GM23248 (cell line): ENCODE data around the gene ATP2B2. TPM values are rescaled to one million over a fixed set of nuclear protein-coding genes. Genes with fewer than 3 reads are reported as not detected.

Experiments used
- DNase-seq: peaks from one replicate; pipeline ENCODE4 v3.0.0-alpha.2; 2015
- H2AFZ ChIP-seq: fragments of 200-600 bp; sonication (generic); 2 replicates; pipeline ENCODE4 v1.6.1; 2016; ENCODE audit warnings: antibody characterized with exemption
- H3F3A ChIP-seq: fragments of 200-600 bp; sonication (generic); 2 replicates; pipeline ENCODE4 v1.6.1; 2016; ENCODE audit warnings: mild to moderate bottlenecking, antibody characterized with exemption, mixed run types; ENCODE audit not compliant: insufficient read depth
- H3K27ac ChIP-seq: fragments of 200-600 bp; sonication (generic); 2 replicates; pipeline ENCODE4 v1.5.1; 2016; ENCODE audit warnings: mild to moderate bottlenecking
- H3K27me3 ChIP-seq: fragments of 200-600 bp; sonication (generic); replicated peaks from 2 replicates; pipeline ENCODE4 v1.6.1; 2016; ENCODE audit warnings: mild to moderate bottlenecking; ENCODE audit not compliant: insufficient read depth
- H3K36me3 ChIP-seq: fragments of 200-600 bp; sonication (generic); 2 replicates; pipeline ENCODE4 v1.6.1; 2016; ENCODE audit warnings: low read depth, mild to moderate bottlenecking
- H3K4me1 ChIP-seq: fragments of 200-600 bp; sonication (generic); 2 replicates; pipeline ENCODE4 v1.6.1; 2016; ENCODE audit warnings: mild to moderate bottlenecking; ENCODE audit not compliant: insufficient read depth
- H3K4me2 ChIP-seq: fragments of 200-600 bp; sonication (generic); one replicate; pipeline ENCODE4 v1.6.1; 2016; ENCODE audit warnings: mild to moderate bottlenecking; ENCODE audit not compliant: unreplicated experiment
- H3K4me3 ChIP-seq: fragments of 200-600 bp; sonication (generic); 2 replicates; pipeline ENCODE4 v1.5.1; 2016; ENCODE audit warnings: mild to moderate bottlenecking
- H3K79me2 ChIP-seq: fragments of 200-600 bp; sonication (generic); 2 replicates; pipeline ENCODE4 v1.6.1; 2016; ENCODE audit warnings: mild to moderate bottlenecking; ENCODE audit not compliant: insufficient read depth
- H3K9ac ChIP-seq: fragments of 200-600 bp; sonication (generic); 2 replicates; pipeline ENCODE4 v1.6.1; 2016; ENCODE audit warnings: mild to moderate bottlenecking
- H3K9me2 ChIP-seq: fragments of 200-600 bp; sonication (generic); 2 replicates; pipeline ENCODE4 v1.6.1; 2016; ENCODE audit warnings: mixed run types, mild to moderate bottlenecking, moderate library complexity; ENCODE audit not compliant: insufficient read depth
- H3K9me3 ChIP-seq: fragments of 200-600 bp; sonication (generic); one replicate; pipeline ENCODE4 v1.6.1; 2017; ENCODE audit warnings: low read depth
- H4K20me1 ChIP-seq: fragments of 200-600 bp; sonication (generic); 2 replicates; pipeline ENCODE4 v1.6.0; 2016; ENCODE audit not compliant: insufficient read depth
- EZH2 ChIP-seq: fragments of 200-600 bp; sonication (generic); IDR thresholded peaks from 2 replicates; pipeline ENCODE4 v1.6.1; 2018; ENCODE audit warnings: antibody characterized with exemption, mild to moderate bottlenecking; ENCODE audit not compliant: insufficient read depth, poor library complexity, severe bottlenecking
- EZH2phosphoT487 ChIP-seq: fragments of 200-600 bp; sonication (generic); IDR thresholded peaks from 2 replicates; pipeline ENCODE4 v1.6.1; 2018; ENCODE audit warnings: antibody characterized with exemption, moderate library complexity, mild to moderate bottlenecking, low read depth; ENCODE audit not compliant: insufficient read depth
- WGBS, 2 experiments: methylation state at CpG; one replicate each; pipeline ENCODE4 v1.1.6; 2015 to 2017; ENCODE audit warnings: low lambda C conversion rate in 2 of 2, low coverage in 1 of 2; ENCODE audit errors: missing lambda C conversion rate in 2 of 2; 5-methylcytosine and 5-hydroxymethylcytosine counted together
- in situ Hi-C: fragments of 300-500 bp; cut with MboI; formaldehyde crosslinking; loops from 2 replicates; pipeline ENCODE4 v1.15.0; 2020
- polyA plus RNA-seq: library from polyadenylated mRNA; unstranded; fragments of >200 nt; fragmentation: Nextera tagmentation; extraction: Ambion mirVana; gene quantifications from 2 replicates; pipeline ENCODE4 v1.2.1, GENCODE V29; 2016
- total RNA-seq: library from RNA; depleted of rRNA; stranded (reverse); fragments of >200 nt; shearing (Covaris generic); gene quantifications from 2 replicates; pipeline ENCODE4 v1.2.3, GENCODE V29; 2014

Gene ATP2B2
- total and polyA plus RNA-seq, 2 experiments from 2014 or later: not detected

- Histone ChIP-seq H3K9me3 (no peaks in the 10 kb centered on the region), H4K20me1 (no peaks in the 10 kb centered on the region), H3F3A (no peaks in the 10 kb centered on the region), H3K4me2 (no peak overlapping the region), H3K4me3 (no peak overlapping the region), H3K4me1 (peaks cover 6% of the 10 kb centered on the region; the same call in 1 of the 2 replicates), H2AFZ (no peak overlapping the region), H3K27me3 (peaks cover 20% of the 10 kb centered on the region), H3K9ac (no peak overlapping the region), H3K27ac (no peak overlapping the region), H3K79me2 (no peaks in the 10 kb centered on the region), H3K36me3 (no peaks in the 10 kb centered on the region), H3K9me2 (no peaks in the 10 kb centered on the region)
- TF ChIP-seq EZH2phosphoT487 (no peak), EZH2 (no peak)
- DNase-seq: no peak
- in situ Hi-C loops: no loop called here
- 49 to 70% methylated on average over 16 to 18 of the region's 18 CpGs for WGBS, 2 experiments
These were observed 56.0 kb downstream of the ATP2B2 start for GRCh38 chr3:10449436-10449835.

GRCh38 chr3:10448544-10448943 lies 56.8 kb downstream of the ATP2B2 start:
- Histone ChIP-seq H3K9me2 (no peaks in the 10 kb centered on the region), H4K20me1 (no peaks in the 10 kb centered on the region), H3K36me3 (no peaks in the 10 kb centered on the region), H3K9me3 (no peaks in the 10 kb centered on the region), H3K27ac (no peak overlapping the region), H3K4me3 (no peak overlapping the region), H3K27me3 (peaks cover 13% of the 10 kb centered on the region), H3K9ac (no peak overlapping the region), H3K79me2 (no peaks in the 10 kb centered on the region), H3K4me2 (no peak overlapping the region), H2AFZ (no peak overlapping the region), H3K4me1 (peaks cover 6% of the 10 kb centered on the region; the same call in 1 of the 2 replicates), H3F3A (no peaks in the 10 kb centered on the region)
- WGBS, 2 experiments: 47 to 72% methylated on average over 3 of the region's 3 CpGs
- in situ Hi-C loops: no loop called here
- DNase-seq: no peak
- TF ChIP-seq EZH2: no peak
- no peak for TF ChIP-seq EZH2phosphoT487

- H3K4me3 ChIP-seq: no peak overlapping the region
- H3K9ac ChIP-seq: no peak overlapping the region
- in situ Hi-C loops: no loop called here
- H3K9me3 ChIP-seq: no peaks in the 10 kb centered on the region
- H3K4me2 ChIP-seq: no peak overlapping the region
- no peaks in the 10 kb centered on the region for H3F3A ChIP-seq
- H3K9me2 ChIP-seq: no peaks in the 10 kb centered on the region
- no peaks in the 10 kb centered on the region for H3K36me3 ChIP-seq
- no peak overlapping the region for H3K27ac ChIP-seq
- H3K27me3 ChIP-seq: peaks cover 6% of the 10 kb centered on the region
- no peaks in the 10 kb centered on the region for H4K20me1 ChIP-seq
- WGBS, 2 experiments: 24 to 29% methylated on average over 6 of the region's 6 CpGs
- DNase-seq: no peak
- no peak for TF ChIP-seq EZH2phosphoT487
- no peak for TF ChIP-seq EZH2
- H3K79me2 ChIP-seq: no peaks in the 10 kb centered on the region
- H3K4me1 ChIP-seq: peaks cover 7% of the 10 kb centered on the region; the same call in 1 of the 2 replicates
- H2AFZ ChIP-seq: no peak overlapping the region
These were observed 57.7 kb downstream of the ATP2B2 start for GRCh38 chr3:10447527-10448260.

- Histone ChIP-seq H4K20me1 (no peaks in the 10 kb centered on the region), H3K79me2 (no peaks in the 10 kb centered on the region), H3K27ac (no peak overlapping the region), H3K36me3 (no peaks in the 10 kb centered on the region), H3K4me1 (peaks cover 9% of the 10 kb centered on the region; the same call in 1 of the 2 replicates), H3K9ac (no peak overlapping the region), H3K9me2 (no peaks in the 10 kb centered on the region), H3K9me3 (no peaks in the 10 kb centered on the region), H3K4me2 (no peak overlapping the region), H3K4me3 (no peak overlapping the region), H3K27me3 (peaks cover 4% of the 10 kb centered on the region; the same call in 1 of the 2 replicates), H2AFZ (no peak overlapping the region), H3F3A (no peaks in the 10 kb centered on the region)
- 71 to 76% methylated on average over 5 of the region's 5 CpGs for WGBS, 2 experiments
- in situ Hi-C loops: no loop called here
- TF ChIP-seq EZH2 (no peak), EZH2phosphoT487 (no peak)
- no peak for DNase-seq
These were observed 58.3 kb downstream of the ATP2B2 start for GRCh38 chr3:10447110-10447509.
